Measurements from ENCODE around the gene HOXA6.
A peak's percentile ranks its signal among the peaks of the same experiment; 100 is the strongest.

The HOXA6 gene

DNA sequence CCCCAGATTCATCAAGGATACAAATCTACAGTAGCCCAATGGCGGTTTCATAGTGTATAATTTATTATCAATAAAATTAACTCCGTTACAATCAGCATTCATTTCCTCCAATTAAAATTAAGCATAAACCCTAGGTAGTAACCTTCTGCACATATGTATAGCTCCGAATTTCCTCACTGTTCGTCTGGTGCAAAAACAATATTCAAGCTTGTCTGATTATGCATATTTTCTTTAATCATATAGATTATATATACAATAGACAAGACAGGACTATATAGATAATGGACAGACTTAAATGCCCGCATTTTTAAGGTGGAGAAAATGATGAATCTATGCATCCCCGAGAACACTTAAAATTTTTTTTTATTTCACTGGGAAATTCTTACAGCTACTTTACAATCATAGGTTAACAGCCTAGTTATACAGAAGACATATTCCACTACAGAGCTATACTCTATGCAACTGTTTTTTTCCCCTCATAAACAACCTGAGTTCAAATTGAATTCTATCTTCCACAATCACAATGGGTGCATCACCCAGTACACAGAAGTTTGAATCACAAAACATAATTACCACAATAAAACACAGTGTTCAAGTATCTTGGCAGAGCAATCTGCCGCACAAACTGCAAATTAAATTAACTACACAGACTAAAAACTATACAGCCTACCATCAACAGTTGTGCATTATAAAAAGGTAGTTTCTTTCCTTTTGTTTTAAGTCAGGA is 15.2 kb upstream of the HOXA6 start:
- TF ChIP-seq CTCF (conservative IDR thresholded peaks at IDR 0.05; ENCODE audit: low read depth, low read length) = no peak
- H4K20me1 ChIP-seq (ENCODE audit: insufficient read depth) = no peaks in the 10 kb centered on the region
- no peak overlapping the region for H3K4me3 ChIP-seq (IDR thresholded peaks at IDR 0.05; ENCODE audit: insufficient read depth, low read depth, low read length)
- no peaks in the 10 kb centered on the region for H3K36me3 ChIP-seq (ENCODE audit: insufficient read depth)
- no peaks in the 10 kb centered on the region for H3K27me3 ChIP-seq (ENCODE audit: insufficient read depth, low read depth)
- H3K4me2 ChIP-seq = no peak overlapping the region
- H3K27ac ChIP-seq = no peak overlapping the region
- H3K79me2 ChIP-seq (ENCODE audit: insufficient read depth, low read depth) = no peaks in the 10 kb centered on the region
- no peak overlapping the region for H2AFZ ChIP-seq (ENCODE audit: low read depth)
- H3K9ac ChIP-seq = no peak overlapping the region
- H3K4me1 ChIP-seq (ENCODE audit: low read depth, poor library complexity, severe bottlenecking) = no peaks in the 10 kb centered on the region

DNA sequence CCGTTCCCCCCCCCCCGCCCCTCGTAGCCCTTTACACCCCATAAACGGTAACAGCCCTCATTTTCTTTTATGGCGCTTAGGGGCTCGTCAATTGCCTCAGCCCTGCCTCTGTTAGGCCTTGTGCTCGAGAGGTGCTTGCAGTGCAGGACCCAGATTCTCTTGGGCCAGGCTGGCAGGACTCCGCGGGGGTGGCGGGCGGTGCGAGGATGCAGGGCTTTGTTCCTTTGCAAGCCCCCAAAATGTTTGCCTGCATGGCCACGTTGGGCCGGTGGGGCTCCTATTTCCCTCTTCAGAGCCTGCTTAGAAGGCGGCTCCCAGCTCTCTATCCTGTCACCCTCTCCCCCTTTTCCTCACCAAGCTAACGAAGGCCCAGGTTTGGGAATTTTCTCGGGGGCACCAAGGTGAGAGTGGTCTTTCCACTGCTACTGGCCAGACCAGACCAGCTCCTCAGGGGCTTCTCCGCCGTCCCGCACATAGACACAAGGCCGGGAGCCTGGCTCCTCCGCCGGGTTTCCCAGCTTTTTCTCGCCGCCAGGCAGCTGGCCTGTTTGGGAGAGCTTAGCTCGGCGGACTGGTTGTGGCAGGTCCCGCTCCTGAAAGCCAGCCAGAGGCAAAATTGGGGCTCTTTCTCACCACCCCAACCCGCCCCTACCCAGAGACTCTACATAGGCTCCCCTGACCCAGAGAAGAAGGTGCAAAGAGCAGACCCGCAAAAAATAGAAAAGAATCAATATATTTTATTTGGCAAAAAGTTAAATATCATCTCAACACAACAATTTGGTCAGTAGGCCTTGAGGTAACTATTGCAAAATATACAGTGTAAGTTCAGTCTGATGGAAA is 14.4 kb upstream of the HOXA6 start:
- peak overlapping the region; percentile 100; the same call in 1 of the 2 replicates for H2AFZ ChIP-seq (ENCODE audit: low read depth)
- H3K9ac ChIP-seq = no peak overlapping the region
- no peaks in the 10 kb centered on the region for H4K20me1 ChIP-seq (ENCODE audit: insufficient read depth)
- no peak overlapping the region for H3K4me2 ChIP-seq
- no peak overlapping the region for H3K4me3 ChIP-seq (IDR thresholded peaks at IDR 0.05; ENCODE audit: insufficient read depth, low read depth, low read length)
- H3K4me1 ChIP-seq (ENCODE audit: low read depth, poor library complexity, severe bottlenecking) = no peaks in the 10 kb centered on the region
- H3K27me3 ChIP-seq (ENCODE audit: insufficient read depth, low read depth) = no peaks in the 10 kb centered on the region
- H3K27ac ChIP-seq = no peak overlapping the region
- H3K36me3 ChIP-seq (ENCODE audit: insufficient read depth) = no peaks in the 10 kb centered on the region
- TF ChIP-seq CTCF (conservative IDR thresholded peaks at IDR 0.05; ENCODE audit: low read depth, low read length) = no peak
- H3K79me2 ChIP-seq (ENCODE audit: insufficient read depth, low read depth) = no peaks in the 10 kb centered on the region

DNA sequence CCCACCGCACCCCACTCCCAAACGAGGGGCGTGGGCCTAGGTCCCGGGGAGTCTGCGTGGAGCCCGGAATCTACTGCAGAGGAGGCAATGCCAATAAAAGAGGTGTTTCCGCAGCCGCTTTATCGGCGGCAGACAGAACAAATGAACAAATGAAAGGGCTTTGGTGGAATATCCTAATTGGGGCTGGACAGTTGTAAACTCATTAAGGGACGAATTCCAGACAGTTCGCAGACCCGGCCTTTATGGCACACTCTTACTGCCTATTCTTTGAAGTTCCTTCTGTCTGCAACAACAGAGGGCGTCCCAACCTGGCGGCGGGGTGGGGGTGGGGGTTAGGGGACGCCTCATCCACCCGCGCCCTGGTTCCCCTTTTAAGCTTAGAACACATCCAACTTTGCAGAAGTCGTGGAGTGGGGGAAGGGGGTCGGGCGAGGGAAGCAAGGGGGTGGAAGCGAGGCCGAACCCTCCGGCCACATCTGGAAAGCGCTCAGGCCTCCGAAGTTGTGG is 13.7 kb upstream of the HOXA6 start:
- Histone ChIP-seq H3K27ac (no peak overlapping the region), H4K20me1 (ENCODE audit: insufficient read depth) (no peaks in the 10 kb centered on the region), H3K4me2 (peak overlapping the region; percentile 75), H2AFZ (ENCODE audit: low read depth) (peak overlapping the region; percentile 100), H3K27me3 (ENCODE audit: insufficient read depth, low read depth) (no peaks in the 10 kb centered on the region), H3K4me3 (IDR thresholded peaks at IDR 0.05; ENCODE audit: insufficient read depth, low read depth, low read length) (no peak overlapping the region), H3K9ac (peak overlapping the region; percentile 80; the same call in 1 of the 2 replicates), H3K79me2 (ENCODE audit: insufficient read depth, low read depth) (no peaks in the 10 kb centered on the region), H3K36me3 (ENCODE audit: insufficient read depth) (no peaks in the 10 kb centered on the region), H3K4me1 (ENCODE audit: low read depth, poor library complexity, severe bottlenecking) (no peaks in the 10 kb centered on the region)
- peak; percentile 72 for TF ChIP-seq CTCF (conservative IDR thresholded peaks at IDR 0.05; ENCODE audit: low read depth, low read length)

DNA sequence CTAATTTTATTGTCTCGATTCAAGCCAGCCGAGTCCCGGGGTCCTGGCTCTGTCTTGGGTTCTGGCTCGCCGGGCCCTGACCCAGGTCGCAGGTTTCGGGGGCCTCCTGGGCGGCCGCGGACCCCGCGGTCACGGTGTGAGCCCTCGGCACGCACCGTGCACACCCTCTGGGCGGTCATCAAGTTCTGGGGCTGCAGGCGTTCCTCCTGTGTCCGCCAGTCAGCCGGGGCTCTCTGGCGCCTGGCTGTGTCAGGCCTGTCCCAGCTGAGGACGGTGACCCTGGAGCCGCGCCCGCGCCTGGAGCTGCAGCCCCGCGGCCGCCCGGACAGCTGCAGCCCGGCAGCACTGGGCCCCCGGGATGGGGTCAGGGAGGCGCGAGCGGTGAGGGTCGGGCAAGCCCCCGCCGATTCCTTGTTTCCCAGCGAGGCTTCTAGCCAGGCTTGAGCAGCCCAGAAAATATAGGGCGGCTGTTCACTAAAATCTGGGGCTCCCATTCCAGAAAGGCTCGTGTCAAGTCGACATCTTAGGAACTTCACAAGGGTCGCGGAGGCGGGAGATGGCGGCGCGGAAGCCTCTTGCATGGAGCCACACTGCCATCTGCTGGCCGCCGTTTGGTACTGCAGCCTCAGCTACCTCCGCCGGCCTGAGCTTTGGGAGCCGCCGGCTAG is 13.1 kb upstream of the HOXA6 start:
- H3K4me1 ChIP-seq (ENCODE audit: low read depth, poor library complexity, severe bottlenecking) = no peaks in the 10 kb centered on the region
- peak overlapping the region; percentile 38 for H3K27ac ChIP-seq
- H3K4me2 ChIP-seq = peak overlapping the region; percentile 75
- H3K36me3 ChIP-seq (ENCODE audit: insufficient read depth) = no peaks in the 10 kb centered on the region
- H3K4me3 ChIP-seq (IDR thresholded peaks at IDR 0.05; ENCODE audit: insufficient read depth, low read depth, low read length) = no peak overlapping the region
- peak; percentile 99 for TF ChIP-seq CTCF (conservative IDR thresholded peaks at IDR 0.05; ENCODE audit: low read depth, low read length)
- no peaks in the 10 kb centered on the region for H4K20me1 ChIP-seq (ENCODE audit: insufficient read depth)
- H3K79me2 ChIP-seq (ENCODE audit: insufficient read depth, low read depth) = no peaks in the 10 kb centered on the region
- H3K9ac ChIP-seq = peak overlapping the region; percentile 80
- H2AFZ ChIP-seq (ENCODE audit: low read depth) = peak overlapping the region; percentile 100
- no peaks in the 10 kb centered on the region for H3K27me3 ChIP-seq (ENCODE audit: insufficient read depth, low read depth)
